AG10803 (cell line): Measurements from ENCODE around the gene ZNF366.
A peak's percentile ranks its signal among the peaks of the same experiment; 100 is the strongest.

ENCODE experiments used
- DNase-seq: peaks from one replicate; pipeline ENCODE4 v3.0.0; 2010; ENCODE audit warnings: low read depth
- H3K4me3 ChIP-seq: 2 replicates; pipeline ENCODE4 v1.5.1; 2011; ENCODE audit warnings: mild to moderate bottlenecking, low read length, control low read depth
- CTCF ChIP-seq: conservative IDR thresholded peaks from 2 replicates; pipeline ENCODE4 v1.5.1; 2011; ENCODE audit warnings: mild to moderate bottlenecking, low read length, control low read depth, inconsistent platforms

Gene ZNF366

GRCh38 chr5:72468024-72468423 lies 39.2 kb downstream of the ZNF366 start:
- no peak overlapping the region for H3K4me3 ChIP-seq
- DNase-seq = peak; percentile 72
- no peak for TF ChIP-seq CTCF

GRCh38 chr5:72467461-72467860 lies 39.7 kb downstream of the ZNF366 start:
- TF ChIP-seq CTCF = no peak
- no peak for DNase-seq
- H3K4me3 ChIP-seq = no peak overlapping the region

GRCh38 chr5:72465601-72466563 lies 41.3 kb downstream of the ZNF366 start:
- peak; percentile 48 for DNase-seq
- TF ChIP-seq CTCF = no peak
- no peak overlapping the region for H3K4me3 ChIP-seq

DNA sequence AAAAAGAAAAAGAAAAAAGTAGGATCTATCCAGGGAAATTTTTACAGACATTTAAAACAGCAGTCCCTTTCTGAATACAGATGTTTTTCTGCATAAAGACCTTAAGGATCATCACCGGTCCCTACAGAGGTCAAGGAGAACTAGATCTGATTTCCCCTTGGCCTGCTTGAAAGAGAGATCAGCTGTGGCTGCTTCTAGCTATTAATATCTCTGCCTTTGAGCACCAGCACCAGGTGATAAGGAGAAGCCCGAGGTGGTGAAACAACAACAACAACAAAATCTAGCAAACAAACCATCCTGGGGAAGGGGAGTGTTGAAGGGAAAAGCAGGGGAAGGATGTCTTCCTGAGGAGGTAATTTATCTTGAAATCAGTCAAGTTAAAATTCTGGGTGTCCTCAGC lies 42.1 kb downstream of the ZNF366 start:
- H3K4me3 ChIP-seq = no peak overlapping the region
- no peak for TF ChIP-seq CTCF
- DNase-seq = no peak

DNA sequence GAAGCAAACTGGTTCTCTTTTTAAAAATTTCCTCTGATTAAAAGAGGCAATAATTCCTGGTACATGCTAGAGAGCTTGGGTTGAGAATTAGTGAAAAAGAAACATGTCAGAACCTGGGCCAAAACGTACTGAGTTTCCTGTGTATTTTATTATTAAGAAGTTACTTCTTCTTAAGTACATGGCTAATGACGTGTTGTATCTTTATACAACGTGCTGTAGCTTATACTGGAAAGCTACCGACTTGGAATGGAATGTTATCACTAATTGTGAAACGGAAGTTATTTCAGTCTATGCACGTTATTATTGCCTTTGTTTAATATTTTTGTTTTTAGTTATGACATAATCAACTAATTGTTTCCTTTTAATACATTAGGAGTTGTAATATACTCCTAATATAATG lies 43.1 kb downstream of the ZNF366 start:
- TF ChIP-seq CTCF = no peak
- no peak overlapping the region for H3K4me3 ChIP-seq
- DNase-seq = no peak

DNA sequence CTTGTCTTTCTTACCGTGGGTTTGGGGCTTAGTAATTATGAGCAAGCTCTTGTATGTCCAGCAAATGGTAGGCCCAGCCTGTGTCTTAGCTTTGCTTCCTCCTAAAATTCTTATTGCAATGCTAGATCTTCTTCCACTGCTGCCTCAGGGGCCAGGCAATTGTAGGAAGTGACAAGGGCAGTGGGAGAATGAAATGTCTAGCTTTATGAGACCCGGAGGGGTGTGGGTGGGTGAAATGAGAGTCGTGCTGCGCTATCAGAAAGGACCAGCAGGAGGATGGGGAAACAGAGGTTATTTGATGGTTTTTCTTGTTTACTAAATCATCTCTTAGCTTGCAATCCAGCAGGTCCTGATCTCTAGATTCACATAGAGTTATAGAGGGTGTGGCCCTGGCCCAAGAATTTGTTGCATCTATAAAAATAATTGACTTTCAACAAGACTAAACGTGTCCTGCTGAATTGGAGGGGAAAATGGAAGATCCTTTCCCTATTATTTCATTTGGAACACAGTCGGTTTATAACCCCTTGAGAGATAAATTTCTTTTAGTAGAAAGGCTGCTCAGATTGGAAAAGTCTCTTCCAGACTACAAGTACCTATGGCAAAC lies 43.7 kb downstream of the ZNF366 start:
- DNase-seq = no peak
- no peak for TF ChIP-seq CTCF

DNA sequence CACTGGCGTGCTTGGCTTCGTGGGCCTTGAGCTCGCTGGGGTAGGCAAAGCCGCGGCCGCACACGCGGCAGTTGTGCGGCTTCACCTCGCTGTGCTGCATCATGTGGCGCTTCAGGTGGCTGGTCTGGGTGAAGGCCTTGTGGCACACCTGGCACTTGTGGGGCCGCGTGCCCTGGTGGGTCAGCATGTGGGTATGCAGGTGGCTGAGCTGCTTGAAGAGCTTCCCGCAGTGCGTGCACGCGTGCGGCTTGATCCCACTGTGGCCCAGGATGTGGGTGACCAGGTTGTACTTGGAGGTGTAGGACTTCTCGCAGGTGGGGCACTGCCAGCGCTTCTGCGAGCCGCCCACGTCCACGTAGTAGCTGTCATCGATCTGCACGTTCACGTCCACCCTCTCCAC lies 46.8 kb downstream of the ZNF366 start:
- no peak overlapping the region for H3K4me3 ChIP-seq
- TF ChIP-seq CTCF = no peak
- DNase-seq = no peak

More for the DNA sequence above, 43.7 kb downstream of the ZNF366 start:
- no peak overlapping the region for H3K4me3 ChIP-seq
